ENCODE data around the gene TENM3.
A peak's percentile ranks its signal among the peaks of the same experiment; 100 is the strongest.
"Not testable (repeated sequence)": the region's sequence is repeated elsewhere in the genome, so short reads cannot be mapped to it uniquely, and the experiment has no call there.

The TENM3 gene

DNA sequence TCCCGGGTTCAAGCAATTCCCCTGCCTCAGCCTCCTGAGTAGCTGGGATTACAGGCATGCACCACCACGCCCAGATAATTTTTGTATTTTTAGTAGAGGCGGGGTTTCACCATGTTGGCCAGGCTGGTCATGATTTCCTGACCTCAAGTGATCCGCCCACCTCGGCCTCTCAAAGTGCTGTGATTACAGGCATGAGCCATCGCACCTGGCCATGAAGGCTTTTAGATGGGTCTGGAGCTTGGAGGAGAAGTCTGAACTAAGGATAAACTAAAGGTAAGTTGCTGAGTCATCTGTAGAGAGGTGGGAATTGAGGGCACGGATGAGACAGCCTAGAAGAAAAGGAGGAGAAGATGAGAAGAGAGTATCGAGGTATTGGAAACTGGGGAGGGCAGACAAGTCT, at the start of gene TENM3:
TENM3 (plus strand) TSS at position 199 of the 400 bp plus-strand sequence. CDS start 80,619 bp downstream, outside the sequence.
- DNase-seq, result not testable (repeated sequence)

DNA sequence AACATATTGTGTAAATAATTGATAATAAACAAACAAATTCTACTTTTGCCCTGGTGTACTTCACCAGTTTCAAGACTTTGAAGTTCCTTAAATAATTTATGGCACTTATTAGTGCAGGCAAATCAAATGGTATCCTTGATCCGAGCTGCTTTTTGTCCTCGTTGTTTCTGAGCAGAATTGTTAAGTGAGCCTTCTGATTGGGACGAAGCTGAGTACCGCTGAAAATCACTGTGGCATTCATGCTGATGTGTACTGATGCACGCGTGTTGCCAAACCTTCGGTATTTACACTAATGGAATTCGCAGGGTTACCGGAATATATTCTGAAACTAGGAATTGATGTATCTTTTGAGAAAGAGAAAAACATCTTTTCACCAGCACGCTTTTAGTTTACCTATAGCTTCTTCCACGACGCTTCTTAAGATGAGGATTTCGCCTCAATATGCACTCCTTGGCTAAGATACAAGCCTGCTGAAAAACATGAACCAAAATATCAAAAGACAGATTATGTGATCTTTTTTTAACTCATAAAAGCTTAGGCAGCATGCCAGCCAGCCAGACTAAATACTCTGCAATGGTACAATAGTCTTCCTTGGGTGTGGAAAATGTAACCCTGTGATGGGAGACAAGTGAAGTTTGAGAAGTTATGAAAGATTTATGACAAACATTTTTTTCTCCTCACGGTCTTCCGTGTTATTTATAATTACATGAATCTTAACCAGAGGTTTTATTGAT, 48.9 kb upstream of the TENM3 start:
- no peak for DNase-seq

DNA sequence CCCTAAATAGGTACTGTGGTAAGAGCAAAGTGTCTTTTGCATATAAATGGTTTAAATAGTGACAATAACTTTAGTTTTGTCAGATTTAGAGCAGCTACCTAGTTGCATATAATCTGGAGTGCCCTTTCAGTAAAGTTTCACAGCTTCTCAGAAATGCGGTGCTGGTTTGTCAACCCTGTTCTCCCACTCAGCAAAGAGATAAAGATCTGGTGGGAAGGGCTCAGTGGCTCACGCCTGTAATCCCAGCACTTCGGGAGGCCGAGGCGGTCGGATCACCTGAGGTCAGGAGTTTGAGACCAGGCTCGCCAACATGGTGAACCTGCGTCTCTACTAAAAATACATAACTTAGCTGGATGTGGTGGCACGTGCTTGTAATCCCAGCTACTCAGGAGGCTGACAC, 45.6 kb upstream of the TENM3 start:
- DNase-seq, result no peak

DNA sequence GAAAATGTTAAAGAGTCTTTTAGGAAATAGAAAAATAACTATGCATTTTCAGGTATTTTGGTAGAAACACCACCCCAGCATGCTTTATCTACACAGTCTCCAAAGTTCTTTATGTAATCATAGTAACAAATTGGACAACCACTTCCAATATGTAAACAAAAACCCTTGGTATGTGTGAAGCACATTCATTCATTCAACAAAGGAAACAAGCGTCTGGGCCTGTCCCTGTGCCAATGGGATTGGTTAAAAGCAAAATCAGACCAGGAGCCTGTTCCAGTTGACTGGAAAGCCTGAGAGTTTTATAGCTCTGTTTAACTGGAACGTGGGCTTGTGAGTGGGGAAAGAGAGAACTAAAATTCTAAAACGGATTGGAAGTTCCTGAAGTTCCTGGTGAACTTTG, 41.3 kb upstream of the TENM3 start:
- no peak for DNase-seq

DNA sequence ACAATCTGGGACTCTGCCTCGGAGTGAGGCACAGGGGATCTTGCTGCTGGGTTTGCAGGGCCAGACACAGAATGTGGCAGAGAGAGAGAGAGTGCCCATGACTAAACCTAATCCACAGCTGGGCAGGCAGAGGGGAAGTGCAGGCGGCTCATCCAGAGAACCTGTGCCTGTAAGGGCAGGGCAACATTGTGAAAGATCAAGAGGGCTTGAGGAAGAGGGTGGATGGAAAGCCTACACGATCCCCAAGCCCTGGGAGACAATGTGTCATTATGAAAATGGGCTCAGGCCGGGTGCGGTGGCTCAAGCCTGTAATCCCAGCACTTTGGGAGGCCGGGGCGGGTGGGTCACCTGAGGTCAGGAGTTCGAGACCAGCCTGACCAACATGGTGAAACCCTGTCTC, 40.6 kb upstream of the TENM3 start:
- no peak for DNase-seq

DNA sequence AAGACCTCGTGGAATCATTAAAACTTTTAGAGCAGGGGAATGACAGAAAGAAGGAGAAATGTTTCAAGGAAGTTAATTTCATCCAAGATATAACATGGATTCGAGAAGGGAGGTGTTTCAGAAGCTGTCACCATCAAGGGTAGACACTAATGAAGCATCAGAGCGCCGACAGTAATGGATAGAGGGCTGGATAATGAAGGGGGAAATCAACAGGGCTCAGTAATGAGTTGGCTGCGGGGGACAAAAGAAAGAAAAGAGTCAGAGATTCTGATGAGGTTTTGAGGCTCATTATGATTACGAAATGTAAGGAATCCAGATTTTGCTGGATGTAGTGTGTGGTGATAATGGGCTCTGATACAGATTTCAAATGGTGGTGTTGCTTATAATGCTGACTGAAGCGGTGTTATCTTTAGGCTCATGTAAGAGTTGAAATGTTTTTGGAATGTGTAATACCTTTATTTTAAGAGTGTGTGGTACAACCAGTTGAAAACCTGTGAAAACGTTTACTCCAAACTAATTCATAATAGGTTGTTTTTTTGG, 39.3 kb upstream of the TENM3 start:
- no peak for DNase-seq

DNA sequence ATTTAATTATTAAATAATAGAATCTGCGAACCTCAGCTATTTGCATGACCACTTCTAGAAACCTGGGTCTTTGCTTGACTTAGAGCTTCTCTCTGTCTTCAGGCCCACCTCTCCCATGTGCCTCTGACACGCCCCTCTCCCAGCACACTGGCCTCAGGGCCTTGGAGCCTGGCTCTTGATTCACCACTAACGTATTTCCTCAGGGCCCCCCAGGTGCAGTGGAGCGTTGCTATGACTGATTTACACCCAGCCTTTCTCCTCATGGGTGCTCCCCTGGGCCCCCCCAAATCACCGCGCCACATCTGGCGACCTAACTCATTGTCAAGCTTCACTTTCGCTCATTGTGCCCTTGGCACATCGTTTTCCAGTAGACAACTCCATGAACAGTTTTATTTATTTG, 37.9 kb upstream of the TENM3 start:
- no peak for DNase-seq

DNA sequence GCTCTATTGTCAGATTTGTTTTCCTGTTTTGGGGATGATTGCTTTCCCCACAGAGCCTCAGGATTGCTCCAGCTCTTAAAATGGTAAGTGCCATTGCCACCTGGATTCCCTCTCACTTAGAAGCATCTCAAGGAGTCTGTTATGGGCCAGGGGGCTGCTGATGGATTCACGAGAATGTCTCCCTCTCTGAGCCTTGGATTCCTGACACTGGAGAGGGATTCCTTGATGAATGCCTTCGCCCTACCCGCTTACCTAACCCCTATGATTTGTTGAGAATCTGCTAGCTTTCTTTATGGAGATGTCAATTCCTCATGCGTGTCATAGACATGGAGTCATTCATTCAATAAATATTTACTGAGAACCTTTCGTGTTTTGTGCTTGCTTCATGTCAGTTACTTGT, 36.9 kb upstream of the TENM3 start:
- no peak for DNase-seq

DNA sequence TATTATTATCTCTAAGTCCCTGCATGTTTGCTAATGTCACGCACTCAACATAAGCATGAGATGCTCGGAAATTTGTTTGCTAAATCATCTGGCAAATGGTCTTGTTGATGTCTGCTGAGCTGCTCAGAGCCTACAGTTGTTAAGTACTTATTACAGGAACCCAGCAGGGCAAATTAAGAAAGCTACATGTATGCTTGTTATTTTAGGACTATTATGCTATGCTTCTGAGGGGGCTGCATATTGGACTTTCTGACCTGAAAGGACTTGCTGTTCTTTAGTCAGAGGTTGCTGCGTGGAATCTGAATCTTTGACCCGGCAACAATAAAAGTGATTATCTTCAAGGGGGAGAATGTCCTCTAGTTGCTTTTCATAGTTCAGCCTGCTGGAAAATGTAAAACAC, 36.3 kb upstream of the TENM3 start:
- DNase-seq, result peak; percentile 80

DNA sequence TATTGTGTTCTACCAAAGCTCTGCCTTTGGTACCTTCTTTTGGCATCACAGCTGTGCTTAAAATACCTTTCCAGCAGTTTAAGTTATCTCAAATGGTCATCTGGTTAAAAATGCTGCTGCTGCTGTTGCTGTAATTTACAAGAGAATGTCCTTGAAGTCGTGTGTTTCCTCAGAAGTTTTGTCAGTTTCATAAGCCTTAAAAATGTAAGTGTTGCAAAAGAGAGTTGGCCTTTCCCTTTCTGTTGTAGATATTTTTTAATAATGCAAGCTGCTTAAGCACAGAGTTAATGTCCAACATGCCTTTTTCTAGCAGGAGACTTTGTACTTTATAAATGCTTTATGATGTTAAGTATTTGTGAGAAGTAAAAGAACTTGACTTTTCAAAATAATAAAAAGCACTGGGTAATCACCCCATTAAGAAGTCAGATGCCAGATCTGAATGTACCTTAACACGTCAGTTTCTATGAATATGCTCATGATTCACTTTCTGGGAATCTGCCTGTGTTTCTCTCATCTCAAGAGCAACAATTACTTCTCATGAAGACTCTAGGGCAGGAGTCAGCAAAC, 35.3 kb upstream of the TENM3 start:
- no peak for DNase-seq

DNA sequence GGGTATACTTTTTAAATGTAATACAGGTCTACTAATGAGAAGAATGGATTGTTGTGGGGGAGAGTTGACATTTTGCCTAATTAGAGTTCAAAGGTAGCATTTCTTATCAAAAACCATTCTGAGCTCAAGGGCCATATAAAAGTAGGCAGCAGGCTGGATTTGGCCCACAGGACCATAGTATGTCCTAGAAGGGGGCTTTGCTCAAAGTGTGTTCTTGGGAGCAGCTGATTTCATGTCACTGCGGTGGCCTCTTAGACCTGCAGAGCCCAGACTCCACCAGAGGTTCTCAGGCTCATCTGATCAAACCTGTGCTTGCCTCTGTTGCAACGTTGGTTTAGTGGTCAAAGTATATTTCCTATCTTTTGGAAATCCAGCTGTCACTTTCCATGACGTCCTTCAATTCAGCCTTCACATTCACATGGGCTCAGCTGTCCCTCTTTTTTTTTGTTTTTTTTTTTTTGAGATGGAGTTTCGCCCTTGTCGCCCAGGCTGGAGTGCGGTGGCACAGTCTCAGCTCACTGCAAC, 34.6 kb upstream of the TENM3 start:
- no peak for DNase-seq

DNA sequence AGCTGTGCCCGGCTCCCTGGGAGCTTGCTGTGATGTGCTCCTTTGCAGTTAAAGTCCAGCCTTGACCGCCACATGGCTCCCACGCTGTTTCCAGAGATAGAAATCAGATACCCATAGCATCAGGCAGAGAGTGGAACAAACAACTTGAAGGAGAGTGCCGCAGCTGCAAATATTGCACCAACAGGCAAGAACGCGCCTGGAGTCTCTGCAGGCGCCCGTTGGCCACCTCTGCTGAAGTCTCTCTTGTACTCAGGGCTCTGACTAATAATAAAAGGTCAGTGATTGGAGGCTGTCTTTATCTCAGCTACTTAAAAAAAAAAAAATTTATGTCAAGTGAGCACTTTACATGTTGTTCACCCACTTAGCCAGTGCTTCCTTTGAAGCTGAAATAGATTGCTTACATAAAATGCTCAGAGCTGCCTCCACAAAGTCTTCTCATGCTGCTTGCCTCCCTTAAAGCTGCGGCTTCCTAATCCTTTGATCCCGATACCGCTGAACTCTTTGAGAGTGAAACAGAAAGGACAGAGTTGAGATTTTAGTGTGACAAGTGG, 30.9 kb upstream of the TENM3 start:
- peak; percentile 56 for DNase-seq

DNA sequence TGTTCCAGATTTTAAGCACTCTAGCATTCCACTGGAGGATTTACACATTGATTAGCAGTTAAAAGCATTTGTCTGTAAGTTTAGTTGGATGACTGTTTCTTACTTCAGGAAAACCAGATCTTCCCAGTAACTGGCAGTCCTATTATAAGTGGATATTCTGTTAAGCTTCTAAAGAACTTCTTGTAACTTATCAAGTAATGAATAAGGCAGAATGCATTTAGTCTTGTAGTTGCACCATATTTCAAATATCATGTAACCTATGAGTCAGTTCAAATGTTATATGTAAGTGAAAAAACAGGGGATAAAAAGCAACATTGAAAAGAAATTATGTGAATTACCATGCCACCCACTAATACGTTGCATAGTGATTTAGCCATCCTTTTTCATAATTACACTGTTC, 30.2 kb upstream of the TENM3 start:
- no peak for DNase-seq

DNA sequence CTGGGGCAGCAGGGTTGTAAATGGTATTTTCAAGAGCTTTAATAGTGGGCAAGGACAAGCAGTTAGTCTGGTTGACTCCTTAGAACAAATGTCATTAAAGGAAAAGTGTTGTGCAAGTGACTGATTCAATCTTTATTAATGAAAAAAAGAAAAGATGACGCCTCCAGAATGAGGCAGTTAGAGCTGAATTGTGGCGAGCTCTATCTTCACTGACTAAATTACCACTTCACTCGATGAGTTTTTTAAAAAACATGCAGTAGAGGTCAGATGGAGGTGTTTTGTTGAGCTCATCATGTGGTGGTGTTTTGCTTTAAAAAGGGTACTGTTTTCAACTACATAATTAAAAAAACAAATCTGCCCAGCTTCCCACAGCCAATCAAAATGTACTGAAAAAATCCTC, 28.1 kb upstream of the TENM3 start:
- DNase-seq, result no peak

DNA sequence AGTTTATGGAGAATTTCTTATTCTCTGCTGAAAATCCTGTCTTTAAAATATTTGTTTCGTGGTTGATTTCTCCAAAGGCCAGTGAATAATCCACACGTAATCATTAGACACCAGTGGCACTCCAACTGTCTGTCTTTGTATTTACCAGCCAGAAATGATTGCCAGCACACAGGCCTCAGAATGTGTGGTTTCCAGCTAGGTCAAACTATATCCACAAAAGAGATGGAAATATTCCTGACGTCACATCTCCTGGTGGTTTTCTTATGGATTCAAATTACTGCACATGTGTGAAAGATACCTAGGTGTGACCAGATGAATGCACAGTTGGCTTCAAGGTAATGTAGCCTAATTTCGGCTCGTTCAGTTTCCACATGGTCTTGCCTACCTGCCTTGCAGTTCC, 27.2 kb upstream of the TENM3 start:
- no peak for DNase-seq

DNA sequence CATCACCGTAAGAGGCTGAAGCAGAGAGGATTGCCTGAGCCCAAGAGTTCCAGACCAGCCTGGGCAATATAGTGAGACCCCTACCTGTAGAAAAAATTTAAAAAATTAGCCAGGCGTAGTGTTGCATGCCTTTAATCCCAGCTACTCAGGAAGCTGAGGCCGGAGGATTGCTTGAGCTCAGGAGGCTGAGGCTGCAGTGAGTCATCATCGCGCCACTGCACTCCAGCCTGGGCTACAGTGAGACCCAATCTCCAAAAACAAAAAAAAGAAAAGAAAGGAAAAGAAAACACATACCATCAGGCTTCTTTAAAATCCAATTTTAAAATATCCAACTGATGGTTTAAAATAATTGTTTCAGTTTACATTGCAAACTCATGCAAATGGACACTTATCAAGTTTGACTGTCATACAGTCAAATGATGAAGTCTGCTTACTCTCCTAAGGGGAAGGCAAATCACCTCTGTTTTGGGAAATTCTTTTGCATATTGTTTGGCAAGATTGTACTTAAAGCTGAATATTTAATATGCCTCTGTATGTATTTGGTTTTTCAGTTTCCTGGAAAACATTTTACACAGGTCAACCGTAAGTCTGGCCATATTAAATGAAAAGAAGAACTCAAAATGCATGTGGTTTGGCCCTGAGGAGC, 23.7 kb upstream of the TENM3 start:
- no peak for DNase-seq

DNA sequence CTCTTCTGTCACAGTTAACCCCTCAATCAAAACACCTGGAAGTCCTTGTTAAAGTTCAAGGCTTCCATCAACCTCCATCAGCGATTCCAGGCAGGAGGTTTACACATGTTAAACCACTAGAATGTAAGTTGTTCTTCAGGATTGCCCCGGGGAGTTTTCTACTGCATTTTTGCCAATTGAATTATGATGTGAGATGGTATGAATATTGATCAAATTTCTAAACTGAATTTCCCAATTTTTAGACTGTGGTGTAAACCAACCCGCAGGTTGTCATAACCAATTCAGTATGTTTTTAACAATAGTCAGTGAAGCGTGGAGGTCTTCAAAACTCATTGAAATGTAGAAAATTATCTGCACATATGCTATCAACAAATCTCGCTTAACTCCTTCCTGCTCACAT, 21.2 kb upstream of the TENM3 start:
- no peak for DNase-seq

DNA sequence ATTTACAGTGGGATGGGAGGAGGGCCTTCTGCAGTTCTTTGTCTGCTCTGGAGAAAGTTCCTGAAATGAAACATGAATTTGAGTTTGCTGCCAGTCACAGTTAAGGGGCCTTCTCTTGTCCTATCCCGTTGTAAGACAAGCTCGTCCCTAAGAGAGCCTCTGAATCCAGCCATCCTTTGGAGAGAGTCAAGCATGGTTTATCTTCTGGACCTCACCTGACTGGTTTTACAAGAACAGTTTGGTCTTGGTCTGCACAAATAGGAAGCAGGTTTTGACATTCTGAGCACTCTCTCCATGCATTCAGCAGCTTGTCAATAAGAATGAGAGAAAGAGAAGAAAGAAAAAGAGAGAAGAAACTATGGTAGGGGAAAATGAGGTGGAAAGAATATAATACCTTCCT, 20.4 kb upstream of the TENM3 start:
- no peak for DNase-seq

DNA sequence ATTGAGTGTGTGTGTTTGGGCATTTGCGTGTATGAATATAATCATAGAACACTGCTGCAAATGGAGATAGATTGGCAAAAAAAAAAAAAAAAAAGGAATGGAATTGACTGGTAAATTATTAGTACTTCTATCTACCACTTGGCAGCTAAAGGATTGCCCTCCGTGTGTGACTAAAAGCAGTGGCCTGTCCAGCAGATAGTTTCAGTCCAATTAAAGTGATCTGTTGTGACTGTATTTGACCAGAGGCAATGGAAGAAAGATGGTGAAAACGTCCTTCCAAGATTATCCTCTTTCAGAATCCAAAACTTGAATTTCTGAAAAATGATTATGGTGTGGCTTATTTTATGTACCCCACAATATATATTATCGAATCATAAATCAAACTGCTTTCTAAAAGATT, 19.5 kb upstream of the TENM3 start:
- DNase-seq, result no peak

DNA sequence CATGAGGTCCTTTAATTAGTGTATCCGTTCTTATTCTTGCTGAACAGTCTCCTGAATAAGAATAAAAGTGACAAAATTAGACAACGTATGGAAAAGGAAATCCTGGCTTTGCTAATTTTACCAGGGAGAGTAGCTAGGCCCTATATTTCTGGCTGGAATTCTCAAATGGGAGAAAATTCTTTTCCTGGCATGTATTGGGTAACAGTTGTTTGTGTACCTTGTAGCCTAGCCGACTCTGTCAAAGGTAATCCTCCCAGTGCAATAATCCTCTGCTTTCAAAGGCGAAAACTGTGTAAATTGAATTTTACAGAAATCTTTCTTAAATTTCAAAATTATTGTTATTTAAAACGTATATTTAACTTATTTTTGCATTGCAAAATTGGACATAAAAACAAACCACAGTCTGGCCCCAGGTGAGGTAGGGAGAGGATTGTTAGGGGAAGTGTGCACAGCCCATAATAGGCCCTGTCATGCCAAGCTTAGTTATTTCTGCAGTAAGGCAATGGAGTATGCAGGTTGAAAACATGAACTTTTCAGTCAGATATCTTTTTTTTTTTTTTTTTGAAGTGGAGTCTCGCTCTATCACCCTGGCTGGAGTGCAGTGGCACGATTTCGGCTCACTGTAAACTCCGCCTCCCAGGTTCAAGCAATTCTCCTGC, 18.9 kb upstream of the TENM3 start:
- no peak for DNase-seq

DNA sequence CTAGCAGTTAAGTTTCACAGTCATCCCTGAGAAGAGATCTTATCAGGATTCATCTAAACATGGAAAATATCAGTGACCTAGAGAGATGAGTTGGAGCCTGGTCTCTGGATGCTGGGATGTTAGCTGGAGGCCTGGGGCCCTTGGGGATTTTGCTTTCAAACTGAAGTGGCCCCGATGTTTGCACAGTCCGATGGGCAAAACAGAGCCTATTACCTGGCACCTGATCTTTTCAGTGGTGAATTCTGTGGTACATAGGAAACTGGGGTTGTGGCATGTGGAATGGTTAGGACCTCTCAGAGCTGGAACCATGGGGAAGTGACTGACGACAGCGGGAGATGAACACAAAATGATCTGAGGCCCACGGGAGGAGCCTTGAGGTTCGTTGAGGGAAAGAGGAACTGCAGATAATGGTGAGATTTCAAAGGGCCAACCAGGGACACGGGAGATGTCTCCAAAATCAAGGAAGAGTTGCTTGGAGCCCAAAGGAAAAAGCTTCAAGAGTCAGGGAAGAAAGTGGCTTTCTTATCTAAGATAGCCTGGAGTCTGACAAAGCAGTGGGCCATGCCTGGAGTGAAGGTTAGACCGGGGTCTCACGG, 17.8 kb upstream of the TENM3 start:
- DNase-seq, result no peak

DNA sequence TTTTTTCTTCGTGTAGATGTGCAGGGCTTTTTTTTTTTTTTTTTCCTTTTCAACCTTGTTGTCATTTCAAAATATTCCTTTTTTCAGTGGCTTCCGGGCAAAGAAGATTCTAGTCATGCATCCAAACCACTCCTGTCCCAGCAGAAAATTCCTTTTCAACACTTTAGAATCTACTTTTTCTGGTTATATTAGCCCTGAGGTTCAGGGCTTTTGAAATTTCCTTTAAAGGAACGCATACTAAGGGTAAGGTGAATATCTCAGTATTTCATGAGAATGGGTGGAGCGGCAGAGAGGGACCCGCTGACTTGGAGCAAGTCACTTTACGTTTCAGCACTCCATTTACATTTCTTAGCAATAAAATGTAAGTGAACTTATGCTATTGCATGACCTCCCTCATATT, 15.6 kb upstream of the TENM3 start:
- no peak for DNase-seq

Data from NCI-H1417 treated with DMSO at 0.1 percent for 48 hours (cell line).